Measurements from ENCODE around the gene DOCK4.

Gene DOCK4

GRCh38 chr7:112053737-112054069, 152.5 kb downstream of the DOCK4 start:
- no peak for DNase-seq (ENCODE audit: low spot score)

- no peak for DNase-seq (ENCODE audit: low spot score)
Observed at GRCh38 chr7:112052993-112053736, 153.0 kb downstream of the DOCK4 start.

GRCh38 chr7:112052498-112052897, 153.7 kb downstream of the DOCK4 start:
- no peak for DNase-seq (ENCODE audit: low spot score)

- DNase-seq (ENCODE audit: low spot score) = no peak
Observed at GRCh38 chr7:112050250-112050881, 155.8 kb downstream of the DOCK4 start.

- no peak for DNase-seq (ENCODE audit: low spot score)
Observed at GRCh38 chr7:112049555-112050249, 156.5 kb downstream of the DOCK4 start.

GRCh38 chr7:112047421-112047820, 158.8 kb downstream of the DOCK4 start:
- DNase-seq (ENCODE audit: low spot score) = no peak

- no peak for DNase-seq (ENCODE audit: low spot score)
Observed at GRCh38 chr7:112045222-112045621, 161.0 kb downstream of the DOCK4 start.

GRCh38 chr7:112042631-112043030, 163.6 kb downstream of the DOCK4 start:
- no peak for DNase-seq (ENCODE audit: low spot score)

GRCh38 chr7:112038353-112038752, 167.8 kb downstream of the DOCK4 start:
- no peak for DNase-seq (ENCODE audit: low spot score)

- no peak for DNase-seq (ENCODE audit: low spot score)
Observed at GRCh38 chr7:112036071-112036470, 170.1 kb downstream of the DOCK4 start.

- DNase-seq (ENCODE audit: low spot score) = no peak
Observed at GRCh38 chr7:112031689-112032088, 174.5 kb downstream of the DOCK4 start.

- DNase-seq (ENCODE audit: low spot score) = no peak
Observed at GRCh38 chr7:112025556-112025955, 180.6 kb downstream of the DOCK4 start.

- DNase-seq (ENCODE audit: low spot score) = no peak
Observed at GRCh38 chr7:112023786-112024185, 182.4 kb downstream of the DOCK4 start.

GRCh38 chr7:112023282-112023681, 182.9 kb downstream of the DOCK4 start:
- DNase-seq (ENCODE audit: low spot score) = no peak

- DNase-seq (ENCODE audit: low spot score) = no peak
Observed at GRCh38 chr7:112022128-112022527, 184.1 kb downstream of the DOCK4 start.

- no peak for DNase-seq (ENCODE audit: low spot score)
Observed at GRCh38 chr7:112021379-112022044, 184.7 kb downstream of the DOCK4 start.

GRCh38 chr7:112020800-112021199, 185.4 kb downstream of the DOCK4 start:
- no peak for DNase-seq (ENCODE audit: low spot score)

GRCh38 chr7:112019932-112020331, 186.3 kb downstream of the DOCK4 start:
- no peak for DNase-seq (ENCODE audit: low spot score)

GRCh38 chr7:112018305-112019030, 187.7 kb downstream of the DOCK4 start:
- DNase-seq (ENCODE audit: low spot score) = no peak

- no peak for DNase-seq (ENCODE audit: low spot score)
Observed at GRCh38 chr7:112015146-112015545, 191.1 kb downstream of the DOCK4 start.

GRCh38 chr7:112014347-112014746, 191.9 kb downstream of the DOCK4 start:
- DNase-seq (ENCODE audit: low spot score) = no peak

- DNase-seq (ENCODE audit: low spot score) = no peak
Observed at GRCh38 chr7:112013274-112013673, 192.9 kb downstream of the DOCK4 start.
